HEK293 (cell line): ENCODE data around the gene MPZL1.

Experiments used
- CTCF ChIA-PET: fragments of 350-600 bp; formaldehyde crosslinking; extraction: SDS; loops from one replicate; lab custom pipeline; 2021; ENCODE audit warnings: antibody characterized with exemption; lab: Yijun Ruan, JAX
- POLR2A ChIA-PET: fragments of 300-600 bp; formaldehyde crosslinking; extraction: SDS; loops from one replicate; lab custom pipeline; 2020; ENCODE audit warnings: antibody characterized with exemption, inconsistent platforms; lab: Yijun Ruan, JAX
- H3K27ac ChIP-seq: fragments of 200-500 bp; sonication (Bioruptor generic); 2 replicates; pipeline ENCODE4 v1.5.1; 2014; ENCODE audit warnings: low read depth, low read length, control low read depth, inconsistent platforms; ENCODE audit errors: extremely low read depth
- H3K36me3 ChIP-seq, 2 experiments: fragments of 200-500 bp in 1 of 2; sonication (Bioruptor generic) in 1 of 2; 1 replicate in 1 of 2; 2 replicates in 1 of 2; pipeline ENCODE4 v1.5.1; 2014 to 2017; ENCODE audit warnings: inconsistent platforms in 2 of 2, low read length in 2 of 2; ENCODE audit not compliant: control insufficient read depth in 2 of 2, insufficient read depth in 1 of 2
- H3K4me1 ChIP-seq: fragments of 200-500 bp; sonication (Bioruptor generic); 2 replicates; pipeline ENCODE4 v1.5.1; 2014; ENCODE audit warnings: mild to moderate bottlenecking, low read length, inconsistent platforms; ENCODE audit not compliant: control insufficient read depth, insufficient read depth
- H3K4me3 ChIP-seq: 2 replicates; pipeline ENCODE4 v1.5.1; 2011; ENCODE audit warnings: low read depth, mild to moderate bottlenecking, control low read depth, low read length, moderate library complexity
- H3K9me3 ChIP-seq: fragments of 200-500 bp; sonication (Bioruptor generic); 2 replicates; pipeline ENCODE4 v1.5.1; 2014; ENCODE audit warnings: low read depth, low read length, inconsistent platforms; ENCODE audit not compliant: control insufficient read depth, insufficient read depth
- AEBP2 ChIP-seq: fragments of 450-650 bp; formaldehyde crosslinking; IDR thresholded peaks from 2 replicates; pipeline ENCODE4 v1.5.1; 2016; ENCODE audit warnings: missing biosample characterization, missing genetic modification characterization, borderline replicate concordance
- BCL11B ChIP-seq: fragments of 450-650 bp; formaldehyde crosslinking; IDR thresholded peaks from 2 replicates; pipeline ENCODE4 v1.5.1; 2016; ENCODE audit warnings: low read depth, missing biosample characterization, missing genetic modification characterization
- EGR2 ChIP-seq: fragments of 450-650 bp; formaldehyde crosslinking; IDR thresholded peaks from 2 replicates; pipeline ENCODE4 v1.5.1; 2016; ENCODE audit warnings: low read depth, missing biosample characterization, missing genetic modification characterization
- KLF17 ChIP-seq: fragments of 450-650 bp; formaldehyde crosslinking; IDR thresholded peaks from 2 replicates; pipeline ENCODE4 v1.5.1; 2016; ENCODE audit warnings: missing biosample characterization, missing genetic modification characterization
- MYNN ChIP-seq: fragments of 450-650 bp; formaldehyde crosslinking; IDR thresholded peaks from 2 replicates; pipeline ENCODE4 v1.5.1; 2016; ENCODE audit warnings: missing biosample characterization, missing genetic modification characterization, borderline replicate concordance
- MZF1 ChIP-seq: fragments of 450-650 bp; formaldehyde crosslinking; IDR thresholded peaks from 2 replicates; pipeline ENCODE4 v1.5.1; 2017; ENCODE audit warnings: missing biosample characterization, missing genetic modification characterization, borderline replicate concordance
- PBX3 ChIP-seq: sonication (generic); formaldehyde crosslinking; IDR thresholded peaks from 2 replicates; pipeline ENCODE4 v1.8.1; 2022; ENCODE audit warnings: mild to moderate bottlenecking, moderate library complexity, missing genetic modification reagents
- SALL2 ChIP-seq: fragments of 450-650 bp; formaldehyde crosslinking; IDR thresholded peaks from 2 replicates; pipeline ENCODE4 v1.5.0; 2017; ENCODE audit warnings: missing biosample characterization, mild to moderate bottlenecking, missing genetic modification characterization, borderline replicate concordance
- SCRT1 ChIP-seq: fragments of 450-650 bp; formaldehyde crosslinking; IDR thresholded peaks from 2 replicates; pipeline ENCODE4 v1.5.1; 2016; ENCODE audit warnings: missing biosample characterization, missing genetic modification characterization, borderline replicate concordance
- SCRT2 ChIP-seq: fragments of 450-650 bp; formaldehyde crosslinking; IDR thresholded peaks from 2 replicates; pipeline ENCODE4 v1.5.1; 2016; ENCODE audit warnings: missing biosample characterization, missing genetic modification characterization
- SP2 ChIP-seq: fragments of 450-650 bp; formaldehyde crosslinking; IDR thresholded peaks from 2 replicates; pipeline ENCODE4 v1.5.1; 2016; ENCODE audit warnings: missing biosample characterization, missing genetic modification characterization
- ZBTB10 ChIP-seq: fragments of 450-650 bp; formaldehyde crosslinking; IDR thresholded peaks from 2 replicates; pipeline ENCODE4 v1.5.1; 2016; ENCODE audit warnings: missing biosample characterization, missing genetic modification characterization
- ZBTB48 ChIP-seq: fragments of 450-650 bp; formaldehyde crosslinking; IDR thresholded peaks from 2 replicates; pipeline ENCODE4 v1.5.1; 2016; ENCODE audit warnings: missing biosample characterization, missing genetic modification characterization
- ZNF221 ChIP-seq: fragments of 450-650 bp; formaldehyde crosslinking; IDR thresholded peaks from 2 replicates; pipeline ENCODE4 v1.5.1; 2017; ENCODE audit warnings: missing biosample characterization, missing genetic modification characterization, borderline replicate concordance
- ZNF292 ChIP-seq: fragments of 450-650 bp; formaldehyde crosslinking; IDR thresholded peaks from 2 replicates; pipeline ENCODE4 v1.5.1; 2016; ENCODE audit warnings: low read depth, missing biosample characterization, missing genetic modification characterization, borderline replicate concordance
- ZNF366 ChIP-seq: fragments of 450-650 bp; formaldehyde crosslinking; conservative IDR thresholded peaks from 2 replicates; pipeline ENCODE4 v1.5.1; 2016; ENCODE audit warnings: missing biosample characterization, missing genetic modification characterization
- ZNF37A ChIP-seq: fragments of 450-650 bp; IDR thresholded peaks from 2 replicates; pipeline ENCODE4 v1.5.1; 2018; ENCODE audit warnings: missing biosample characterization, missing genetic modification characterization
- ZNF433 ChIP-seq: fragments of 450-650 bp; formaldehyde crosslinking; IDR thresholded peaks from 2 replicates; pipeline ENCODE4 v1.5.1; 2016; ENCODE audit warnings: missing biosample characterization, missing genetic modification characterization, low read depth
- ZNF530 ChIP-seq: fragments of 450-650 bp; formaldehyde crosslinking; IDR thresholded peaks from 2 replicates; pipeline ENCODE4 v1.5.1; 2016; ENCODE audit warnings: low read depth, missing biosample characterization, missing genetic modification characterization
- ZNF571 ChIP-seq: fragments of 450-650 bp; formaldehyde crosslinking; IDR thresholded peaks from 2 replicates; pipeline ENCODE4 v1.5.0; 2017; ENCODE audit warnings: missing biosample characterization, missing genetic modification characterization
- ZNF645 ChIP-seq: fragments of 450-650 bp; formaldehyde crosslinking; IDR thresholded peaks from 2 replicates; pipeline ENCODE4; 2016; ENCODE audit warnings: missing biosample characterization, missing genetic modification characterization
- ZNF791 ChIP-seq: fragments of 450-650 bp; formaldehyde crosslinking; IDR thresholded peaks from 2 replicates; pipeline ENCODE4 v1.5.1; 2016; ENCODE audit warnings: missing biosample characterization, missing genetic modification characterization
- ZSCAN23 ChIP-seq: fragments of 450-650 bp; formaldehyde crosslinking; IDR thresholded peaks from 2 replicates; pipeline ENCODE4 v1.5.1; 2016; ENCODE audit warnings: missing biosample characterization, missing genetic modification characterization
- ZXDB ChIP-seq: fragments of 450-650 bp; formaldehyde crosslinking; IDR thresholded peaks from 2 replicates; pipeline ENCODE4 v1.5.1; 2016; ENCODE audit warnings: missing biosample characterization, missing genetic modification characterization

Gene MPZL1

GRCh38 chr1:167698313-167698712 is 23.5 kb upstream of the MPZL1 start (continued):
- TF ChIP-seq ZNF292 = no peak
- TF ChIP-seq ZNF366 (tag by site-specific recombination) = no peak
- TF ChIP-seq ZNF571 (tag by site-specific recombination) = no peak
- no peak for TF ChIP-seq BCL11B (tag by site-specific recombination)
- TF ChIP-seq AEBP2 (tag by site-specific recombination) = no peak

GRCh38 chr1:167701510-167701909 is 20.3 kb upstream of the MPZL1 start:
- ChIA-PET CTCF (interaction anchor here (1.2 kb wide), 1 partner anchor 13 kb away, joined by 7 read pairs; no protein-coding TSS in a partner anchor), POLR2A (no interaction called here)
- Histone ChIP-seq H3K9me3 (no peaks in the 10 kb centered on the region), H3K4me3 (no peak overlapping the region), H3K36me3 (no peaks in the 10 kb centered on the region), H3K27ac (no peak overlapping the region), H3K4me1 (no peaks in the 10 kb centered on the region)
- TF ChIP-seq ZXDB (tag by site-specific recombination) = no peak
- no peak for TF ChIP-seq MZF1 (tag by site-specific recombination)
- TF ChIP-seq SP2 (tag by site-specific recombination) = no peak
- no peak for TF ChIP-seq SCRT2 (tag by site-specific recombination)
- no peak for TF ChIP-seq SCRT1 (tag by site-specific recombination)
- no peak for TF ChIP-seq PBX3
- no peak for TF ChIP-seq ZNF37A
- TF ChIP-seq ZNF530 = no peak
- no peak for TF ChIP-seq MYNN (tag by site-specific recombination)
- TF ChIP-seq ZNF645 (tag by site-specific recombination) = no peak
- TF ChIP-seq ZNF366 (tag by site-specific recombination) = no peak
- TF ChIP-seq ZBTB48 (tag by site-specific recombination) = no peak
- no peak for TF ChIP-seq ZSCAN23 (tag by site-specific recombination)
- no peak for TF ChIP-seq ZBTB10 (tag by site-specific recombination)
- TF ChIP-seq KLF17 (tag by site-specific recombination) = no peak
- TF ChIP-seq ZNF791 (tag by site-specific recombination) = no peak
- TF ChIP-seq SALL2 (tag by site-specific recombination) = no peak
- no peak for TF ChIP-seq ZNF433 (tag by site-specific recombination)
- no peak for TF ChIP-seq ZNF221 (tag by site-specific recombination)
- TF ChIP-seq EGR2 = no peak
